ENCODE data around the gene LRRC59.
A peak's percentile ranks its signal among the peaks of the same experiment; 100 is the strongest.
"Not testable (repeated sequence)": the region's sequence is repeated elsewhere in the genome, so short reads cannot be mapped to it uniquely, and the experiment has no call there.

LRRC59 gene

DNA sequence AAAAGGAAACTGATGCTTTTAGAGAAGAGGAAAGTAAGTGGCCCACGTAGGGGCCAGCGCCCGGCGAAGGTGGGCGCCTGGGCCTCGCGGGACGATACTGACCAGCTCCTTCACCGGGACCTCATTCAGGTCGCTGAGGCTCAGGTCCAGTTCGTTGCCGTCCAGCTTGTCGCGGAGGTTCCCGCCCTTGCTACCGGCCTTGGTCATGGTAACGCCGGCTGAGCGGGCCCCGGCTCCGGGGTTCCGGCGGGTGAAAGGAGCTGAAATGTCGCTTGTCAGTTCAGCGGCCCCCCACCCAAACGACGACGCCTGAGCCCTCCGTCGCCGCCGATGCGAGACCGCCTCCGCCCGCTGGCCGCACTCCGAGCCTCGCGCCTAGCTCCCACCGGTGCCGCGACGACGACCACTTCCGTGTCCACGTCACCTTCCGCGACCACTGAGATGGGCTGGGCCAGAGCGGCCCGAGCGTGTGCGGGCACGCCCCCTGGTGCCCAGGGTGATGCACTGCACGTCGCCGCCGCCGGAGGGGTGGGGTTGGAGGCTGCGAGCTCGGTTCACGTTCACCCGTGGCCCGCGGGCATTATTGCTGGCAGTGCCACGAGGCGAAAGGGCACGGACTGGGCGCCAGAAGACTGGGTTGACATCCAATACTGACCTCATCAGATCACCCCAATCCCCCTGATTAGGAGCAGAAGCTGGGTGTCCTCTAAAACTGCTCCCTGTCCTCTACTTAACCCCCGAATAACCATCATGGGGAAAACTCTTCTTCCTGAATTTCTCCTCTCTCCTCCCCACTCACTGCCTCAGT lies at the start of gene LRRC59:
TSS of gene LRRC59 (minus strand) at position 413 of the 808 bp plus-strand sequence. CDS start at position 207, 206 bp downstream.
- peak; percentile 73 for DNase-seq

- DNase-seq, result no peak
Measured at GRCh38 chr17:50445730-50446325, 48.5 kb upstream of the LRRC59 start.

DNA sequence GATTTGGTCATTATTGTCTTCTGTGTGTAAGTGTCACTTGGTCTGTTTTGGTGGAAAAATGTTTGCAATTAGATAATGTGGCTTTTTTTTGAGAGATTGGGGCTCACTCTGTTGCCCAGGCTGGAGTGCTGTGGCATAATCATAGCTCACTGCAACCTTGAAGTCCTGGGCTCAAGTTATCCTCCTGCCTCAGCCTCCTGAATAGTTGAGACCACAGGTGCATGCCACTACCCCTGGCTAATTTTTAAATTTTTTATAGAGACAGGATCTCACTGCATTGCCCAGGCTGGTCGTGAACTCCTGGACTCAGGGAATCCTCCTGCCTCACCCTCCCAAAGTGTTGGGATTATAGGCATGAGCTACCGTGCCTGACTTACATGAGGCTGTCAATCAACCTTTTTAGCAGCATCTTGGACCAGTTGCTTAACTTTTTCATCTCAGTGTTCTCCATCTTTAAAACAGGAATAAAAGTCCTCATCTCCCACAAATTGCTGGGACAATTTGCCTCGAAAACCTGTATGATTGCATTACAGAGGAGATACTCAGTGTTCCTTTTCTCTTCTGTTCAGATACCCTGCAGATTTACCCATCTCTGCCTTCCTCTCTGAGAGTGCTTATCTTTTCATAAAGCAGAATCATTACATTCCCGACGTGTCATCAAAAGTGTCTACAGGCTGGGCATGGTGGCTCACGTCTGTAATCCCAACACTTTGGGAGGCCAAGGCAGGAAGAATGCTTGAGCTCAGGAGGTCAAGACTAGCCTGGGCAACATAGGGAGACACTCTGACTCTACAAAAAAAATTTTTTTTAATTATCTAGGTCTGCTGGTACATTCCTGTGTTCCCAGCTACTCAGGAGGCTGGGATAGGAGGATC lies 47.8 kb upstream of the LRRC59 start:
- DNase-seq, result no peak

GRCh38 chr17:50443505-50443974 lies 46.2 kb upstream of the LRRC59 start:
- DNase-seq, result no peak

DNA sequence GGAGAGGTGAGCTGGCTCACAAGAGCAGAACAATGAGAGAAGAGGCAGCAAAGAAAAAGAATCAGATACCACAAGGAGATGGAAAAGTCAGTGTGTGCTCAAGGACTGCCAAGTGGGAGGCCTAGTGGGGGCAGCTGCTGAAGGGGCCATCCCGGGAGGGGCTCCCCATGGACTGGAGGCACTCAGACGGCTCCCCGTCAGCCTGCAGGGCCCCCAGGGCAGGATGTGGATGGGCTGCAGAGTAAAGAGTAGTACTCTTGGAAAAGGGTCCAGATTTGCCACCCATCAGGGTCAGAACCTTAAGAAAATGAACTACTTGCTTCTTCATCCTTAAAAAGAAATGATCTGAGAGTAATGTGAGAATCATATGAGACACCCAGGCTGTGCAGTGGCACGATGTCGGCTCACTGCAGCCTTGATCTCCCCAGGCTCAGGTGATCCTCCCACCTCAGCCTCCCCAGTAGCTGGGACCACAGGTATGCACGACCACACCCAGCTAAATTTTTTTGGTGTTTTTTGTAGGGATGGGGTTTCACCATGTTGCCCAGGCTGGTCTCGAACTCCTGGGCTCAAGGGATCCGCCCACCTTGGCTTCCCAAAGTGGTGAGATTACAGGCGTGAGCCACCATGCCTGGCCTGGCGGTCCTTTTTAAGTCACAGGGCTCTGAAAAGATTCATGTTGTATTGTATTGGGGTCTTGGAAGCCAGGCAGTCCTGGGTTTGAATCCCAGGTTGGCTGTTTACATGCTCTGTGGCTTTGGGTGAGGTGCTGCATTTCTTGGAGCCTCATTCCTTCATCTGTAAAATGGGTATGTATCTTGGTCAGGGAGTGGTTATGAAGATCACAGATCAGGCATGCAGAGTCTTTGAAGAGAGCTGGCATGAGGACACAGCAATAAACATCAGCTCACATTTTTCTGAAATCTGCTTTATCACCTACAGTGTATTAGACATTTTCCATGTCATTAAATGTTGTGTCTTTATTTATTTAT lies 43.8 kb upstream of the LRRC59 start:
- no peak for DNase-seq

GRCh38 chr17:50440172-50440837 lies 43.0 kb upstream of the LRRC59 start:
- DNase-seq, result no peak

DNA sequence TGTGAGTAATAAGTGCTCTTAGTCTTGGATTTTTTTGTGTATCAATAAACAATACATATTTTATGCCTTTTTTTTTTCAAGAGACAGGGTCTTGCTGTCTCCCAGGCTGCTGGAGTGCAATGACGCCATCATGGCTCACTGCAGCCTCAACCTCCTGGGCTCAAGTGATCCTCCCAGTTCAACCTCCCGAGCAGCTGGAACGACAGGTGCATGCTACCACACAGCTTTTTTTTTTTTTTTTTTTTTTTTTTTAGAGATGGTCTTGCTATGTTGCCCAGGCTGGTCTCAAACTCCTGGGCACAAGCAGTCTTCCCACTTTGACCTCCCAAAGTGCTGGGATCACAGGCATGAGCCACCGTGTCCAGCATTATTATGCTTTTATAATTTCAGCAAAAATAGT lies 41.7 kb upstream of the LRRC59 start:
- no peak for DNase-seq

- no peak for DNase-seq
Measured at GRCh38 chr17:50437409-50437808, 40.1 kb upstream of the LRRC59 start.

GRCh38 chr17:50432125-50432762 lies 34.9 kb upstream of the LRRC59 start:
- no peak for DNase-seq

- no peak for DNase-seq
Measured at GRCh38 chr17:50430821-50431618, 33.7 kb upstream of the LRRC59 start.

DNA sequence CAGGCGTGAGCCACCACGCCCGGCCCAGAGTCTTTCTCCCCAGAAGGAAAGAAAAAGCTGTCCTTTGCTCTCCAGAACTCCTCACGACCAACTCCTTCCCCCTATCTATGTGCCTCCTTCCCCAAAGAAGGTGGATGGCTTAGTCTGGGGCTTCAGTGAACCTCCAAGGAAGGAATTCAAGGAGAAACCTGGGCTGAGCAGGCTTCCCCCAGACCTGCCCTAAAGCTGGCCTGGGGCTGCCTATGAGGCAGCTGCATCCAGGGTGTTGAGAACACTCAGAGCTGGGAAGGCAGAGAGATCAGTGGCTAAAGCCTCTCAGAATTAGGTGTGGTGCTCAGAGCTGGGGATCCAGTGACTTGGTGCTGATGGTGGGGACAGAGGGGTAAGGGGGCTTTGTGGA lies 32.5 kb upstream of the LRRC59 start:
- no peak for DNase-seq

DNA sequence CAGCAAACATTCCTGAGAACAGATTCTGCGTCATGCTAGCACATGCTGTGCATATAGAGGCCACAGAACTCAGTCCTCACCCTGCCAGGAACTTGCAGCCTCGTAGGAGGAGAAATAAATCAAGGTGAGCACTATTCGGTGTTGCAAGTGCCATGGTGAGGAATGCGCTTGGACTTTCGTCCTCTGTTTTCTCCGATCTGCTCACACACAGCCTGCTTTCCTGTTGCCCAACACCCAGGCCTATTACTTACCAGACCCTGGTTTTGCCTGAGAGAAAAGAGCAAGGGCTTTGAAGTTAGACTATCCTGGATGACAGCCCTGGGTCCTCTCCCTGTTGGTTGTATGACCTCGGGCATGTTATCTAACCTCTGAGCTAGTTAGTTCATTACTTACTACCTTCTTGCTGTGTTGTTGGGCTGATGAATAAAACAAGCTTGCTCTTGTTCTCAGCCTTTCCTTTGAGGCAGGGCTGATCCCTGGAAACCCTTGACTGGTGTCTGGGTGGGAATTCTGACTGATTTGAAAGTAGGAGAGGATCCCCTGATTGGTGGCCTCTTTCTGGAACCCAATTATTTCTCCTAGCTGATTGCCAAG lies 31.6 kb upstream of the LRRC59 start:
- DNase-seq, result no peak

DNA sequence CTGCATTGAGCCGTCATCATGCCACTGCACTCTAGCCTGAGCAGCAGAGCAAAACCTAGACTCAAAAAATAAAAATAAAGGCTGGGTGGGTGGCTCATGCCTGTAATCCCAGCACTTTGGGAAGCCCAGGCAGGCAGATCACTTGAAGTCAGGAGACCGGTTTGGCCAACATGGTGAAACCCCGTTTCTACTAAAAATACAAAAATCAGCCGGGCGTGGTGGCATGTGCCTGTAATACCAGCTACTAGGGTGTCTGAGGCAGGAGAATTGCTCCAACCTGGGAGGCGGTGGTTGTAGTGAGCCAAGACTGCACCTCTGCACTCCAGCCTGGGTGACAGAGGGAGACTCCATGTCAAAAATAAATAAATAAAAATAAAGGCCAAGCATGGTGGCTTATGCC lies 30.8 kb upstream of the LRRC59 start:
- not testable (repeated sequence) for DNase-seq

GRCh38 chr17:50426814-50427787 lies 29.8 kb upstream of the LRRC59 start:
- no peak for DNase-seq

DNA sequence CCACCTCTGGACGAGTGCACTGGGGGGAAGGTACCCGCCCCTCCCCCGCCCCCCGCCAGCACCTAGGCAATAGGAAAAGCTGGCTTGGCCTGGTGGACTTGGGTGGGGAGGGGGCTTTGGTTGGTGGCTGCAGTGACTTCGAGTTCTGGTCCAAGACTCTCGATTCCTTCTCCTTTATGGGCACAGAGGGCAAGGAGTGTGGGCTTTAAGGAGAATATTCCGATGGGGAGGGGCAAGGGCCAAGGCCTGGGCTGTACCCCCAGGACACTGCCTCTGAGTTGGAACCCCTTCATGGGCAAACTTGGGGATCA lies 29.1 kb upstream of the LRRC59 start:
- no peak for DNase-seq

GRCh38 chr17:50425682-50426471 lies 28.6 kb upstream of the LRRC59 start, which contains the start of gene ACSF2:
TSS of gene ACSF2 (plus strand) at chr17:50426218. CDS start at chr17:50426262, 44 bp downstream.
- DNase-seq, result no peak

- DNase-seq, result no peak
Measured at GRCh38 chr17:50424996-50425681, 27.8 kb upstream of the LRRC59 start.

Data from NCI-H2107 (cell line).